ELF-1 (cell line): Measurements from ENCODE around the gene RGS7.
A peak's percentile ranks its signal among the peaks of the same experiment; 100 is the strongest.
"Not testable (repeated sequence)": the region's sequence is repeated elsewhere in the genome, so short reads cannot be mapped to it uniquely, and the experiment has no call there.

Experiments
- DNase-seq: peaks from one replicate; pipeline ENCODE4 v3.0.0-alpha.2; 2016; ENCODE audit warnings: low read depth, low spot score

RGS7 gene

GRCh38 chr1:241272828-241273227, 84.2 kb downstream of the RGS7 start:
- DNase-seq = no peak

GRCh38 chr1:241271427-241271826, 85.6 kb downstream of the RGS7 start:
- peak; percentile 20 for DNase-seq

- DNase-seq = no peak
Observed at GRCh38 chr1:241270016-241270415, 87.0 kb downstream of the RGS7 start.

- no peak for DNase-seq
Observed at GRCh38 chr1:241269116-241269515, 87.9 kb downstream of the RGS7 start.

- DNase-seq = no peak
Observed at GRCh38 chr1:241266121-241266520, 90.9 kb downstream of the RGS7 start.

- DNase-seq = peak; percentile 23
Observed at GRCh38 chr1:241265428-241265827, 91.6 kb downstream of the RGS7 start.

GRCh38 chr1:241263346-241263745, 93.7 kb downstream of the RGS7 start:
- no peak for DNase-seq

GRCh38 chr1:241253471-241253870, 103.5 kb downstream of the RGS7 start:
- no peak for DNase-seq

- no peak for DNase-seq
Observed at GRCh38 chr1:241250465-241250864, 106.5 kb downstream of the RGS7 start.

GRCh38 chr1:241240069-241240468, 116.9 kb downstream of the RGS7 start:
- no peak for DNase-seq

- peak; percentile 8 for DNase-seq
Observed at GRCh38 chr1:241237873-241238272, 119.1 kb downstream of the RGS7 start.

GRCh38 chr1:241235256-241235897, 121.6 kb downstream of the RGS7 start:
- no peak for DNase-seq

- no peak for DNase-seq
Observed at GRCh38 chr1:241229711-241230110, 127.3 kb downstream of the RGS7 start.

- no peak for DNase-seq
Observed at GRCh38 chr1:241229216-241229615, 127.8 kb downstream of the RGS7 start.

- DNase-seq = no peak
Observed at GRCh38 chr1:241228339-241228738, 128.7 kb downstream of the RGS7 start.

- no peak for DNase-seq
Observed at GRCh38 chr1:241225741-241226140, 131.3 kb downstream of the RGS7 start.

- not testable (repeated sequence) for DNase-seq
Observed at GRCh38 chr1:241224189-241224588, 132.8 kb downstream of the RGS7 start.

GRCh38 chr1:241222813-241223212, 134.2 kb downstream of the RGS7 start:
- not testable (repeated sequence) for DNase-seq

GRCh38 chr1:241221319-241221718, 135.7 kb downstream of the RGS7 start:
- DNase-seq = no peak

GRCh38 chr1:241220913-241221312, 136.1 kb downstream of the RGS7 start:
- DNase-seq = not testable (repeated sequence)

- DNase-seq = no peak
Observed at GRCh38 chr1:241219449-241219848, 137.6 kb downstream of the RGS7 start.

GRCh38 chr1:241217516-241217915, 139.5 kb downstream of the RGS7 start:
- no peak for DNase-seq

- DNase-seq = no peak
Observed at GRCh38 chr1:241215683-241216082, 141.3 kb downstream of the RGS7 start.

GRCh38 chr1:241215203-241215602, 141.8 kb downstream of the RGS7 start:
- DNase-seq = no peak
